ENCODE measurements around the gene PLIN4.

- TF ChIP-seq TCF4 (CRISPR knock-in tag; IDR thresholded peaks at IDR 0.05; ENCODE audit: borderline replicate concordance) (no peak), CREB5 (CRISPR knock-in tag; IDR thresholded peaks at IDR 0.05; ENCODE audit: low read depth) (no peak), ZFP3 (CRISPR knock-in tag; IDR thresholded peaks at IDR 0.05) (no peak), OSR1 (CRISPR knock-in tag; IDR thresholded peaks at IDR 0.05) (no peak)
These were observed 3.6 kb upstream of the PLIN4 start for GRCh38 chr19:4521888-4522242.
